ENCODE measurements around the gene RNF32. TPM values are rescaled to one million over a fixed set of nuclear protein-coding genes. Genes with fewer than 3 reads are reported as not detected.

The RNF32 gene
- total RNA-seq, 1 experiment from 2014 or later, result 0.61 TPM

DNA sequence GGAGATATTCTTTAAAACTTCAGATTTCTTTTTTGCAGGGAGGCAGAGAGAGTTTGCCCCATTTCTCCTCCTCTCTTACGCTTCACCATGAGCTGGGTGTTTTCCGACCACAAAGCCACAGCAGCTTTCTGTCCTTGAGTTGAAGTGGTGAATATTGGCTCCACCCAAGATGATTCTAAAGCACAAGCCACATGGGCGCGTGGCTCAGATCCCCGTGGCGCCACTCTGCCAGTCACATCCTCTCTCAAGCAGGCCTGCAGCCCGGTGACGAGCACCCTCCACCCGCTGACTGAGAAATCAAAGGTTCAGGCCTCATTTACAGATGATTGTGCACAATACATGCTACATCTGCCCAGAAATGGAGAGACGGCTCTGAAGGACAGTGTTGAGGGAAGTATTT lies 27.6 kb upstream of the RNF32 start (continued):
- TF ChIP-seq, protein P1, sequence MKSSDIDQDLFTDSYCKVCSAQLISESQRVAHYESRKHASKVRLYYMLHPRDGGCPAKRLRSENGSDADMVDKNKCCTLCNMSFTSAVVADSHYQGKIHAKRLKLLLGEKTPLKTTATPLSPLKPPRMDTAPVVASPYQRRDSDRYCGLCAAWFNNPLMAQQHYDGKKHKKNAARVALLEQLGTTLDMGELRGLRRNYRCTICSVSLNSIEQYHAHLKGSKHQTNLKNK (CRISPR knock-in tag; IDR thresholded peaks at IDR 0.05), result no peak
- TF ChIP-seq, protein P2, sequence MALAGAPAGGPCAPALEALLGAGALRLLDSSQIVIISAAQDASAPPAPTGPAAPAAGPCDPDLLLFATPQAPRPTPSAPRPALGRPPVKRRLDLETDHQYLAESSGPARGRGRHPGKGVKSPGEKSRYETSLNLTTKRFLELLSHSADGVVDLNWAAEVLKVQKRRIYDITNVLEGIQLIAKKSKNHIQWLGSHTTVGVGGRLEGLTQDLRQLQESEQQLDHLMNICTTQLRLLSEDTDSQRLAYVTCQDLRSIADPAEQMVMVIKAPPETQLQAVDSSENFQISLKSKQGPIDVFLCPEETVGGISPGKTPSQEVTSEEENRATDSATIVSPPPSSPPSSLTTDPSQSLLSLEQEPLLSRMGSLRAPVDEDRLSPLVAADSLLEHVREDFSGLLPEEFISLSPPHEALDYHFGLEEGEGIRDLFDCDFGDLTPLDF (CRISPR knock-in tag; IDR thresholded peaks at IDR 0.05), result no peak
- TF ChIP-seq NFYB (CRISPR knock-in tag; conservative IDR thresholded peaks at IDR 0.05; ENCODE audit: low read depth), result no peak
- no peak for TF ChIP-seq CBFB (CRISPR knock-in tag; IDR thresholded peaks at IDR 0.05; ENCODE audit: low read depth)
- TF ChIP-seq, protein P3, sequence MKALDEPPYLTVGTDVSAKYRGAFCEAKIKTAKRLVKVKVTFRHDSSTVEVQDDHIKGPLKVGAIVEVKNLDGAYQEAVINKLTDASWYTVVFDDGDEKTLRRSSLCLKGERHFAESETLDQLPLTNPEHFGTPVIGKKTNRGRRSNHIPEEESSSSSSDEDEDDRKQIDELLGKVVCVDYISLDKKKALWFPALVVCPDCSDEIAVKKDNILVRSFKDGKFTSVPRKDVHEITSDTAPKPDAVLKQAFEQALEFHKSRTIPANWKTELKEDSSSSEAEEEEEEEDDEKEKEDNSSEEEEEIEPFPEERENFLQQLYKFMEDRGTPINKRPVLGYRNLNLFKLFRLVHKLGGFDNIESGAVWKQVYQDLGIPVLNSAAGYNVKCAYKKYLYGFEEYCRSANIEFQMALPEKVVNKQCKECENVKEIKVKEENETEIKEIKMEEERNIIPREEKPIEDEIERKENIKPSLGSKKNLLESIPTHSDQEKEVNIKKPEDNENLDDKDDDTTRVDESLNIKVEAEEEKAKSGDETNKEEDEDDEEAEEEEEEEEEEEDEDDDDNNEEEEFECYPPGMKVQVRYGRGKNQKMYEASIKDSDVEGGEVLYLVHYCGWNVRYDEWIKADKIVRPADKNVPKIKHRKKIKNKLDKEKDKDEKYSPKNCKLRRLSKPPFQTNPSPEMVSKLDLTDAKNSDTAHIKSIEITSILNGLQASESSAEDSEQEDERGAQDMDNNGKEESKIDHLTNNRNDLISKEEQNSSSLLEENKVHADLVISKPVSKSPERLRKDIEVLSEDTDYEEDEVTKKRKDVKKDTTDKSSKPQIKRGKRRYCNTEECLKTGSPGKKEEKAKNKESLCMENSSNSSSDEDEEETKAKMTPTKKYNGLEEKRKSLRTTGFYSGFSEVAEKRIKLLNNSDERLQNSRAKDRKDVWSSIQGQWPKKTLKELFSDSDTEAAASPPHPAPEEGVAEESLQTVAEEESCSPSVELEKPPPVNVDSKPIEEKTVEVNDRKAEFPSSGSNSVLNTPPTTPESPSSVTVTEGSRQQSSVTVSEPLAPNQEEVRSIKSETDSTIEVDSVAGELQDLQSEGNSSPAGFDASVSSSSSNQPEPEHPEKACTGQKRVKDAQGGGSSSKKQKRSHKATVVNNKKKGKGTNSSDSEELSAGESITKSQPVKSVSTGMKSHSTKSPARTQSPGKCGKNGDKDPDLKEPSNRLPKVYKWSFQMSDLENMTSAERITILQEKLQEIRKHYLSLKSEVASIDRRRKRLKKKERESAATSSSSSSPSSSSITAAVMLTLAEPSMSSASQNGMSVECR (CRISPR knock-in tag; IDR thresholded peaks at IDR 0.05; ENCODE audit: borderline replicate concordance), result no peak
- TF ChIP-seq PRRX2 (CRISPR knock-in tag; IDR thresholded peaks at IDR 0.05), result no peak
- no peak for TF ChIP-seq JUN (CRISPR knock-in tag; IDR thresholded peaks at IDR 0.05)
- TF ChIP-seq NR3C1 (CRISPR knock-in tag; conservative IDR thresholded peaks at IDR 0.05; ENCODE audit: low read depth), result no peak
- TF ChIP-seq, protein P4, sequence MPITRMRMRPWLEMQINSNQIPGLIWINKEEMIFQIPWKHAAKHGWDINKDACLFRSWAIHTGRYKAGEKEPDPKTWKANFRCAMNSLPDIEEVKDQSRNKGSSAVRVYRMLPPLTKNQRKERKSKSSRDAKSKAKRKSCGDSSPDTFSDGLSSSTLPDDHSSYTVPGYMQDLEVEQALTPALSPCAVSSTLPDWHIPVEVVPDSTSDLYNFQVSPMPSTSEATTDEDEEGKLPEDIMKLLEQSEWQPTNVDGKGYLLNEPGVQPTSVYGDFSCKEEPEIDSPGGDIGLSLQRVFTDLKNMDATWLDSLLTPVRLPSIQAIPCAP (CRISPR knock-in tag; IDR thresholded peaks at IDR 0.05), result no peak
- no peak for TF ChIP-seq FOXJ3 (CRISPR knock-in tag; IDR thresholded peaks at IDR 0.05; ENCODE audit: borderline replicate concordance)
- no peak for TF ChIP-seq OVOL2 (CRISPR knock-in tag; IDR thresholded peaks at IDR 0.05; ENCODE audit: borderline replicate concordance)
- TF ChIP-seq KAT7 (CRISPR knock-in tag; IDR thresholded peaks at IDR 0.05; ENCODE audit: borderline replicate concordance), result no peak

DNA sequence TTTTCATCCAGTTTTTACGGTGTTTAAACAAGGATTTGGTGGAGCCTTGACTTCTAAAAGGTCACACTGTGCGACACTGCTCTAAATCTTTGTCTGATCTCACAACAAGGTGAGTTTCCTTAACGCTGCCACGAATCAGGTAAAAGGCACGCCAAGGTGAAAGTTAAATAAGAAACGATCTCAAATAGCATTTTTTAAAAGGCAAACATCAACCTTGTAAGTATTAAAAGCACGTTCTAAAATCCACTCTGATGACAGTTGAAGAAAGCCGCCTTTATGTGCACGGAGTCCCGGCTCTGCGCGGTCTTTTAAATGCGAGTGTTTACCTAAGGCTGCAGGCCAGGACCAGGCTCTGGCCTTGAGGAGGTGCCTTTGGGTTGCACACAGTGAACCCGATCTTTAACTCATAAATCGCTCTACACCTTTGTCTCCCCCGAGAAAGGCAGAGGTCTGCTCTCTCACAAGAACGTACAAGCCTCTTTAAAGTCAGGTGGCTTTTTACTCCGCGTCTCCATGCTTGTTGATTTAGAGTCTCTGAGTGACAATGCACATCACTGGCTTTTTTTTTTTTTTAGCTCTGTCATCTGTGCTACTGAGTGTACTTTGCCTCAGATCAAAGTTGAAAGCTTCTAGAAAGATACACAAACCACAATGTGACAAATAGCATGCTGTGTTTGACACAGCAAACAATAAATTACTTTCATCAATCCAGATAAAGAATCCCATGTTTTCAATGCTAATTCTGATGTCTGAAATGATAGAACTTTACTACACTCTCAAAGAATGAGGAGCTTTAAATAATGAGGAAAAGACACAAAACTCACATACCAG lies 25.9 kb upstream of the RNF32 start:
- no peak overlapping the region for H3K27ac Mint-ChIP-seq
- no peak for DNase-seq (ENCODE audit: low spot score)
- POLR2A ChIA-PET, result no interaction called here
- TF ChIP-seq GABPB1 (CRISPR knock-in tag; IDR thresholded peaks at IDR 0.05), result peak; percentile 23; the same call in 1 of the 2 replicates
- TF ChIP-seq ZNF317 (CRISPR knock-in tag; IDR thresholded peaks at IDR 0.05; ENCODE audit: borderline replicate concordance, low read depth), result no peak
- peaks cover 31% of the 10 kb centered on the region for H3K4me1 Mint-ChIP-seq
- CTCF ChIA-PET, result interaction anchor here (0.6 kb wide), 1 partner anchor 63 kb away, joined by 3 read pairs; no protein-coding TSS in a partner anchor
- no peaks in the 10 kb centered on the region for H3K9me3 Mint-ChIP-seq
- no peak for ATAC-seq
- no peaks in the 10 kb centered on the region for H3K36me3 Mint-ChIP-seq
- H3K4me3 Mint-ChIP-seq, result no peak overlapping the region
- H3K27me3 Mint-ChIP-seq (ENCODE audit: low read depth), result peaks cover 30% of the 10 kb centered on the region

DNA sequence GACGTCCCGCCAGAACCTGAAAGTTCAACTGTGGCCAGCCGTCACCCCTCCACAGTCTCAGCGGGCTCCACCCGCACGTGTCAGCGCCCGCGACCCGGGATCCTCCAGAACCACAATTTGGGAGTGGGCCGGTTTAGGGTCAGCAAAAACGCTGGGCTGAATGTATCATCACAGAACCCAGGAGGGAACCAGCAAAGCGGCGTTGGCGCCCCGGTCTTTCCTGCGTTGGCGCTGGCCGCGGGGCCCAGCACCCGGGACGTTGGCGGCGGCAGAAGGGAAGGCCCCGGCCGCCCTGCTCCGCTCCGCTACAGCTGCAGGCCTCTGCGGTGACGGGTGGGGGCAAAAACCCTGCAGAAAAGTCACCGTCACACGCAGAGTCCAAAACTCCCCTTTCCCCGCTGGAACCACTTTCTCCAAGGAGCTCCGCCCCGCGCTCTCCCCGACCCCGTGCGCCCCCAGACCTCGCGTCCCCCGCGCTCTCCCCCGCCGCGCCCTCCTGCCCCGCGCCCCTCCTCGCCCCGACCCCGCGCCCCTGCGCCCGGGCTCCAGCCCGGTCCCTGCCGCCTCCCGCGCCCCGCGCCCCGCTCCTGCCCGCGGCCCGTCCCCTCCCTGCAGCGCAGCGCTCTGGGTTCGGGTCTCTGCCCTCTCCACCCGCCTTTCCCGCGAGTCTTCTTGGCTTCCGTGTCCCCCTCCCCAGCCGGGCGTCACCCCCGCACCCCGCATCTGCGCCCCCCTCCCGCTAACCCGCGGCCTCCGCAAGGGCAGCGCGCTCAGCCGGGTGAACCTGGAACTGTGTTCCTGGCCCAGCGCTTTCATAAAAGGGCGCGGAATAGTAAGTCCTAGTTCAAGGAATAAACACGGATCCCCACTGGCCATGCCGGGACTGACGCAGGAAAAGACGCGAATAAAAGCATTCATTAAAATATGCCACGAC lies 24.0 kb upstream of the RNF32 start:
- Mint-ChIP-seq H3K4me3 (peak overlapping the region; percentile 67), H3K27me3 (ENCODE audit: low read depth) (peaks cover 30% of the 10 kb centered on the region), H3K27ac (no peak overlapping the region), H3K4me1 (peaks cover 44% of the 10 kb centered on the region), H3K9me3 (peaks cover 7% of the 10 kb centered on the region), H3K36me3 (peaks cover 10% of the 10 kb centered on the region)
- DNase-seq (ENCODE audit: low spot score) (peak; percentile 45), ATAC-seq (peak; percentile 64)
- CTCF ChIA-PET, result no interaction called here
- POLR2A ChIA-PET, result no interaction called here
- TF ChIP-seq, protein P5, sequence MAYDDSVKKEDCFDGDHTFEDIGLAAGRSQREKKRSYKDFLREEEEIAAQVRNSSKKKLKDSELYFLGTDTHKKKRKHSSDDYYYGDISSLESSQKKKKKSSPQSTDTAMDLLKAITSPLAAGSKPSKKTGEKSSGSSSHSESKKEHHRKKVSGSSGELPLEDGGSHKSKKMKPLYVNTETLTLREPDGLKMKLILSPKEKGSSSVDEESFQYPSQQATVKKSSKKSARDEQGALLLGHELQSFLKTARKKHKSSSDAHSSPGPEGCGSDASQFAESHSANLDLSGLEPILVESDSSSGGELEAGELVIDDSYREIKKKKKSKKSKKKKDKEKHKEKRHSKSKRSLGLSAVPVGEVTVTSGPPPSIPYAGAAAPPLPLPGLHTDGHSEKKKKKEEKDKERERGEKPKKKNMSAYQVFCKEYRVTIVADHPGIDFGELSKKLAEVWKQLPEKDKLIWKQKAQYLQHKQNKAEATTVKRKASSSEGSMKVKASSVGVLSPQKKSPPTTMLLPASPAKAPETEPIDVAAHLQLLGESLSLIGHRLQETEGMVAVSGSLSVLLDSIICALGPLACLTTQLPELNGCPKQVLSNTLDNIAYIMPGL (CRISPR knock-in tag; IDR thresholded peaks at IDR 0.05), result 0 out of 2 replicates have a peak, but pooled peaks have one; percentile 71
- no peak for TF ChIP-seq ZNF396 (CRISPR knock-in tag; IDR thresholded peaks at IDR 0.05; ENCODE audit: borderline replicate concordance)
- TF ChIP-seq, protein P6, sequence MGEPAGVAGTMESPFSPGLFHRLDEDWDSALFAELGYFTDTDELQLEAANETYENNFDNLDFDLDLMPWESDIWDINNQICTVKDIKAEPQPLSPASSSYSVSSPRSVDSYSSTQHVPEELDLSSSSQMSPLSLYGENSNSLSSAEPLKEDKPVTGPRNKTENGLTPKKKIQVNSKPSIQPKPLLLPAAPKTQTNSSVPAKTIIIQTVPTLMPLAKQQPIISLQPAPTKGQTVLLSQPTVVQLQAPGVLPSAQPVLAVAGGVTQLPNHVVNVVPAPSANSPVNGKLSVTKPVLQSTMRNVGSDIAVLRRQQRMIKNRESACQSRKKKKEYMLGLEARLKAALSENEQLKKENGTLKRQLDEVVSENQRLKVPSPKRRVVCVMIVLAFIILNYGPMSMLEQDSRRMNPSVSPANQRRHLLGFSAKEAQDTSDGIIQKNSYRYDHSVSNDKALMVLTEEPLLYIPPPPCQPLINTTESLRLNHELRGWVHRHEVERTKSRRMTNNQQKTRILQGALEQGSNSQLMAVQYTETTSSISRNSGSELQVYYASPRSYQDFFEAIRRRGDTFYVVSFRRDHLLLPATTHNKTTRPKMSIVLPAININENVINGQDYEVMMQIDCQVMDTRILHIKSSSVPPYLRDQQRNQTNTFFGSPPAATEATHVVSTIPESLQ (CRISPR knock-in tag; IDR thresholded peaks at IDR 0.05), result no peak
- TF ChIP-seq CREM (CRISPR knock-in tag; IDR thresholded peaks at IDR 0.05), result no peak
- TF ChIP-seq, protein P7, sequence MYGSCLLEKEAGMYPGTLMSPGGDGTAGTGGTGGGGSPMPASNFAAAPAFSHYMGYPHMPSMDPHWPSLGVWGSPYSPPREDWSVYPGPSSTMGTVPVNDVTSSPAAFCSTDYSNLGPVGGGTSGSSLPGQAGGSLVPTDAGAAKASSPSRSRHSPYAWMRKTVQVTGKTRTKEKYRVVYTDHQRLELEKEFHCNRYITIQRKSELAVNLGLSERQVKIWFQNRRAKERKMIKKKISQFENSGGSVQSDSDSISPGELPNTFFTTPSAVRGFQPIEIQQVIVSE (CRISPR knock-in tag; IDR thresholded peaks at IDR 0.05; ENCODE audit: borderline replicate concordance), result no peak

Data from WTC11 (cell line).